ENCODE data around the gene GPR39. TPM values are rescaled to one million over a fixed set of nuclear protein-coding genes. Genes with fewer than 3 reads are reported as not detected.

GPR39 gene
- total RNA-seq, 1 donor from 2014 or later = 7.1 TPM

DNA sequence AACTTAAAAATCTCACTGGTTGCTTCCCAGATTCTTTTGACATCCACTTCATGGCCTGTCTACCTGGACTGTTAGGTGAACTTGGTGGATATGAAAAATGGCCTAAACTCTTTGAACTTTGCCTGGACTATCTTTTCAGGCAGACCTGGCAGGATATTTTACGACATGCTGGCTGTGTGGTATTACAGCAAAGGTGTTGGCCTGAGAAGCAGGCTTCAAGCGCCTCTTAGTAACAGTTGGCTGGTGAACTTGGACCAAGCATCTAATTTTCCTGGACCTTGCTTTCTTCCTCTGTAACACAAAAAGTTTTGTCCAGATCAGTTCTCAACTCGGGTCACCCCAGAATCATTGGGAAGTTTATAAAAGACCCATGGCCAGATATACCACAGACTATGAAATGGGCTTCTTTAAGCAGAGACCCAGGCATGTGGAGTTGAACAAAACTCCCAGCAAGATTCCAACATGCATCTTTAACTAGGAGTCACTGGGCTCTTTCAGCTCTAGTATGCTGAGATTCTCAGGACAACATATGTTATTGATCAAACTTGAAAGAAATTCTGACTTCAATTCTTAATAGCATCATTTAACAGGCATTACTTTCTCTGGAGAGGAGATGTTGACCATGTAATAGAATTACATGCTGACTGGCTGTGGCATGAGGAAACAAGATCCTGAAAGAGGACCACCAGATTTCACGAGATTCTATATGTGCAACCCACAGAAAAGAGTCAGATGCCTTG, 249.0 kb downstream of the GPR39 start:
- FAIRE-seq = peak; percentile 23
- H3K27me3 ChIP-seq (ENCODE audit: control insufficient read depth, insufficient read depth, low read length) = peaks cover 22% of the 10 kb centered on the region

DNA sequence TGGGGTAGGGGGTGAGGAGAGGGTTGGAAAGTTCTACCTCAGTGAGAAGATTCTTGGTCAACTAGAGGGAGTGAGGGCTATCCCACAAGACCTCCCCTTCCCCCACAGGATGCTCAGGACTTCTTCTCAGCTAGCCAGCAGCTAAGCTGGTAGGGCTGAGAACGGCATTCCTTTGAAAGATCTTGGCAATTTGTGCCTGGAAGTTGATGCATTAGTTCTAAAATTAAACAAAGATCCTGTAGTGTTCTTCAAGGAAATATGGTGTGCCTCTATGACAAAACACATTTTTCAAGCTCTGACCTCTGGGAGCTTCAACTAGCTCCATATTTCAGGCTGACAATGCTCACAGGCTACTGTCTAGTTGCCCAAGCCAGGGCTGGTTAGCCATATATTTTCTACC, 251.1 kb downstream of the GPR39 start:
- TF ChIP-seq, protein P1, sequence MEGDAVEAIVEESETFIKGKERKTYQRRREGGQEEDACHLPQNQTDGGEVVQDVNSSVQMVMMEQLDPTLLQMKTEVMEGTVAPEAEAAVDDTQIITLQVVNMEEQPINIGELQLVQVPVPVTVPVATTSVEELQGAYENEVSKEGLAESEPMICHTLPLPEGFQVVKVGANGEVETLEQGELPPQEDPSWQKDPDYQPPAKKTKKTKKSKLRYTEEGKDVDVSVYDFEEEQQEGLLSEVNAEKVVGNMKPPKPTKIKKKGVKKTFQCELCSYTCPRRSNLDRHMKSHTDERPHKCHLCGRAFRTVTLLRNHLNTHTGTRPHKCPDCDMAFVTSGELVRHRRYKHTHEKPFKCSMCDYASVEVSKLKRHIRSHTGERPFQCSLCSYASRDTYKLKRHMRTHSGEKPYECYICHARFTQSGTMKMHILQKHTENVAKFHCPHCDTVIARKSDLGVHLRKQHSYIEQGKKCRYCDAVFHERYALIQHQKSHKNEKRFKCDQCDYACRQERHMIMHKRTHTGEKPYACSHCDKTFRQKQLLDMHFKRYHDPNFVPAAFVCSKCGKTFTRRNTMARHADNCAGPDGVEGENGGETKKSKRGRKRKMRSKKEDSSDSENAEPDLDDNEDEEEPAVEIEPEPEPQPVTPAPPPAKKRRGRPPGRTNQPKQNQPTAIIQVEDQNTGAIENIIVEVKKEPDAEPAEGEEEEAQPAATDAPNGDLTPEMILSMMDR (IDR thresholded peaks at IDR 0.05; ENCODE audit: insufficient read depth, low read length, severe bottlenecking) = no peak
- FAIRE-seq = no peak
- H3K4me3 ChIP-seq (ENCODE audit: low read depth, low read length) = no peak overlapping the region
- H3K36me3 ChIP-seq (ENCODE audit: control insufficient read depth, insufficient read depth, low read length) = no peaks in the 10 kb centered on the region
- H3K27me3 ChIP-seq (ENCODE audit: control insufficient read depth, insufficient read depth, low read length) = peaks cover 22% of the 10 kb centered on the region
- no peak for DNase-seq (ENCODE audit: low read depth)

More for the DNA sequence above, 249.0 kb downstream of the GPR39 start:
- no peaks in the 10 kb centered on the region for H3K36me3 ChIP-seq (ENCODE audit: control insufficient read depth, insufficient read depth, low read length)
- H3K4me3 ChIP-seq (ENCODE audit: low read depth, low read length) = no peak overlapping the region
- TF ChIP-seq, protein P1 (IDR thresholded peaks at IDR 0.05; ENCODE audit: insufficient read depth, low read length, severe bottlenecking) = no peak
- no peak for DNase-seq (ENCODE audit: low read depth)

DNA sequence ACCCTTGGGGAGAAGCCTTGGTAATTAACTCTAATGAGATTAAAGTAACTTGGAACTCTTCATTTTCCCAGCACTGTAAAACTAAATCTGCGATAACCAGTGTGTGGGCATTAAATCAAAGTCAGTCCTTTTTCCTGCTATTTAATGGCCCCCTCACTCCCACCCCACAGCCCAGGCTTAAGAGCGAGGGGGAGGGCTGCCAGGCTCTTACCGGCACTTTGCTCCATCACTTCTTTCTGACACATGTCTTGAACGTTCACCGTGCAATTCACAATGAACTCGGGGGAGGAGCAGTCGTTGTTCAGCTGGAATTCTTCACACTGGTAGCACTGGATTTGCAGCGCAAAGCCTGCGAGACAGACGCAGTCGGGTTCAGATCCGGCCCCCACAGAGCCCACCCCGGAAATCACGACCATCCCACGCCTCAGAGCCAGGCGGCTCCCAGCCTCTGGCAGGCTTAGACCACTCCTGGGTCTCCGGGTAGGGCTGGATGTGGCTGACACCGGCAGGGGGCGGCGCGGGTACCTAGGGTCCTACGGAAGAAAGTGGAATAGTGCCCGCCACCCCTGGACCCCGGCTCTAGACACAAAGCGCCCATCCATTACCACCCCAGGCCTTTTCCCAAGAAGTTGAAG, 251.7 kb downstream of the GPR39 start:
- no peak overlapping the region for H3K4me3 ChIP-seq (ENCODE audit: low read depth, low read length)
- DNase-seq (ENCODE audit: low read depth) = no peak
- peaks cover 22% of the 10 kb centered on the region for H3K27me3 ChIP-seq (ENCODE audit: control insufficient read depth, insufficient read depth, low read length)
- no peak for FAIRE-seq
- TF ChIP-seq, protein P1 (IDR thresholded peaks at IDR 0.05; ENCODE audit: insufficient read depth, low read length, severe bottlenecking) = peak; percentile 24
- H3K36me3 ChIP-seq (ENCODE audit: control insufficient read depth, insufficient read depth, low read length) = no peaks in the 10 kb centered on the region

DNA sequence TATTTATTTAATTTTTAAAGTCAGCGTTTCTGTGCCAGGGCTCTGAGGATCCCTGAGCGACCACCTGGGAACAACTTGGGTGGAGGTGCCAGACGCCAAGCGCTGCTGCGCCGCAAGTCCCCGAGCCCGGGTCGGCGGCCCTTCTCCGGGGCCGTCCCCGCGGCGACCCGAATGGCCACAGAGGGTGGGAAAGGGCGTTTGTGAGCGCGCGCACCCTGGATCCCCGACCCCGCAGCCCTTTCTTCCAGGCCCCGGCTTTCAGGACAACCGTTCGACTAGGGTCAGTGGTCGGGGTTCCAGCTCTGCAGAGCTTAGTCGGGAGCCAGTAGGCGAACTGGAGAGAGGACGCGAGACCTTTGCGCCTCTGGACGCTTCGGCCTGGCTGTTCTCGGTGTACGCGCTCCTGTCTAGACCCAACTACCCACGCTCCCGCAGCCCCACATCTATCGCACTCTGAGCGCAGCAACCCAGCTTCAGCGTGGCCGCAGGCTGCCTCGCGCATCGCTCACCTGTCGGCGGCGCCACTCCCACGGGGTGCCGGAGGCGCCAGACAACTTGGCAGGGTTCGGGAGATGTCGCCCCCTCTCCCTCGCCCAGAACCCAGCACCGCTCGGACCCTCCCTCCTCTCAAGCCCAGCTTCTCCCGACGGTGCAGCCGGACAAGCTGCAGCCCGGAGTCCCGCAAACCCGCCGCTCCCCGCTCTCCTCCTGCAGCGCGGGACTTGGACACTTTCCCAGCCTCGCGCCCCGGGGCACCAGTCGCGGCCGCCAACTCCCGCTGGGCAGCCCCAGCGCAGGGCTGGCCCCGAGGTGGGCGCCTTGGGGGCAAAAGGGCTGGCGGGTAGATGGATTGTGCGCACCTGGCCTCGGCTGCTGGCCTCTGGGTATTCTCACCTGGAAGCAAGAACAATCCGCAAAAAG, 252.6 kb downstream of the GPR39 start:
- Histone ChIP-seq H3K4me3 (ENCODE audit: low read depth, low read length) (peak overlapping the region; percentile 35), H3K36me3 (ENCODE audit: control insufficient read depth, insufficient read depth, low read length) (no peaks in the 10 kb centered on the region), H3K27me3 (ENCODE audit: control insufficient read depth, insufficient read depth, low read length) (peaks cover 22% of the 10 kb centered on the region)
- FAIRE-seq (no peak), DNase-seq (ENCODE audit: low read depth) (no peak)
- TF ChIP-seq, protein P1 (IDR thresholded peaks at IDR 0.05; ENCODE audit: insufficient read depth, low read length, severe bottlenecking) = no peak

DNA sequence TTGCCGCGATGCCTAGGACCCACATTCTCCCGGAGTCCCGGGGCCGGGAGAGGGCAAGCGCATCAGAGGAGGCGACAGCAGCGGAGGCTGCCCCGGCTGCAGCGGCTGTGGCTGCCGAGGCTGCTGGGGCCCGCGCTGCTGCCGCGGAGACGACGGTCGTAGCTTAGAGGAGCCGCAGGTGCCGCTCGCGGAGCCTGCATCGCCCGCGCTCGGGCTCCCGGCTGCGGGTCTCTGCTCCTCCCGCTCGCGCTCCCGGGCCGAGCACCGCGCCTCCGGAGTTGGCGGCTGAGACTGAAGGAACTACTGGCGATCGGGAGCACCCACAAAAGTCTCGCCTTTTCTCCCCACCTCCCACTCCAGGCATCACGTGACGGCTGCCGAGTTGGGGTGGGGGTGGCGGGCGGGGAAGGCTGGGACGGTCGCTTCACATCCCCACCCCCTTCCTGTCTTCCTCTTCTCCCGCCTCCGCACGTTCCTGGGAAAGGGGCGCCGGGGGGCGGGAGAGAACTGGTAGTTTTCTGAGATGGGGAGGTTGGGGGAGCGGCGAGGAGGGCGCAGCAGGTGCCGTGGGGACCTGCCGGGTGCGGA, 253.4 kb downstream of the GPR39 start, which contains the start of gene LYPD1:
Gene LYPD1, minus strand, starts transcription at position 298 of the 588 bp plus-strand sequence. Its CDS starts 273 bp downstream, at position 25.
- FAIRE-seq (no peak), DNase-seq (ENCODE audit: low read depth) (no peak)
- Histone ChIP-seq H3K36me3 (ENCODE audit: control insufficient read depth, insufficient read depth, low read length) (no peaks in the 10 kb centered on the region), H3K4me3 (ENCODE audit: low read depth, low read length) (peak within 1 kb of the TSS; percentile 35), H3K27me3 (ENCODE audit: control insufficient read depth, insufficient read depth, low read length) (peaks cover 22% of the 10 kb centered on the region)
- TF ChIP-seq, protein P1 (IDR thresholded peaks at IDR 0.05; ENCODE audit: insufficient read depth, low read length, severe bottlenecking) = no peak

Measured in bronchial epithelial cell (primary cell).